H1 (cell line): ENCODE data around the gene CDK19. TPM values are rescaled to one million over a fixed set of nuclear protein-coding genes. Genes with fewer than 3 reads are reported as not detected.

ENCODE experiments used
- polyA plus RNA-seq, 7 experiments: library from polyadenylated mRNA; depleted of rRNA in 3 of 7; stranded (reverse) in 5 of 7; unstranded in 2 of 7; fragments of >200 nt in 5 of 7; fragments of 200-250 nt in 2 of 7; gene quantifications; 1 replicate in 5 of 7; 2 replicates in 1 of 7; 4 replicates in 1 of 7; pipeline versions ENCODE4 v1.2.1 to v1.2.3, GENCODE V29; 2011 to 2013; ENCODE audit warnings: missing spikeins in 2 of 7, mixed read lengths in 2 of 7
- small RNA-seq: library from polyadenylated mRNA; stranded (forward); fragments of <200 nt; extraction: miRNeasy Mini kit (QIAGEN cat#:217004); gene quantifications from one replicate; pipeline ENCODE3, GENCODE V24; 2013; ENCODE audit not compliant: insufficient read depth
- total RNA-seq: library from RNA; stranded (reverse); fragmentation: NEBNext Ultra II Directional; extraction: Animal tissue kit (Norgen Biotek cat#: 25700); gene quantifications from 2 replicates; pipeline ENCODE4 v1.2.1, GENCODE V29; 2021

The CDK19 gene
- total and polyA plus RNA-seq, 2 of the 8 experiments (the other 6 are each of a cell fraction or from before 2014, with no cell fraction given) = 4.9 to 12.6 TPM

Small RNAs within 50 kb of the gene (small RNA-seq; reads per million reads assigned to genes)
- gene RNU6-1115P = not detected
- gene RNU6-957P = not detected
- not detected for gene SNORA40C

Other genes with a start within 250 kb of the CDK19 start
- gene AMD1, start 59.3 kb upstream of the CDK19 start, total RNA-seq = 174 and 177 TPM in 2 replicates
- gene AMD1, start 59.3 kb upstream of the CDK19 start, polyA plus RNA-seq (2011; rRNA removed) = 33.6 and 60.9 TPM in 2 replicates
- 87.4 and 93.9 TPM in 2 replicates for gene GTF3C6, start 143.2 kb upstream of the CDK19 start, total RNA-seq
- 7.4 and 13.1 TPM in 2 replicates for gene GTF3C6, start 143.2 kb upstream of the CDK19 start, polyA plus RNA-seq (2011; rRNA removed)
- gene RPF2, start 166.6 kb upstream of the CDK19 start, total RNA-seq = 64.1 and 66.9 TPM in 2 replicates
- 11.3 and 22.8 TPM in 2 replicates for gene RPF2, start 166.6 kb upstream of the CDK19 start, polyA plus RNA-seq (2011; rRNA removed)